SK-N-SH treated with all-trans-retinoic acid at 6 μM for 48 hours (cell line): ENCODE results near the gene SMYD3.

Source experiments
- ATAC-seq: fragments of 200-7000 bp; cut with Tn5 transposase; 3 replicates; pipeline ENCODE4 v1.9.1; 2020; ENCODE audit warnings: mild to moderate bottlenecking, moderate library complexity
- ARNTL ChIP-seq: fragments of 450-650 bp; formaldehyde crosslinking; IDR thresholded peaks from 2 replicates; pipeline ENCODE4 v1.5.0; 2020; ENCODE audit warnings: low read depth, mild to moderate bottlenecking, moderate library complexity, borderline replicate concordance
- BACH2 ChIP-seq: fragments of 250-450 bp; sonication (Bioruptor Pico); IDR thresholded peaks from 2 replicates; pipeline ENCODE4 v1.9.0; 2021; ENCODE audit warnings: mild to moderate bottlenecking, borderline replicate concordance
- CSDC2 ChIP-seq: fragments of 250-450 bp; sonication (Bioruptor Pico); IDR thresholded peaks from 2 replicates; pipeline ENCODE4 v1.5.0; 2020; ENCODE audit warnings: mild to moderate bottlenecking, moderate library complexity
- ESRRG ChIP-seq: fragments of 250-450 bp; sonication (Bioruptor Pico); IDR thresholded peaks from 2 replicates; pipeline ENCODE4 v1.6.1; 2021; ENCODE audit warnings: mild to moderate bottlenecking
- GLIS3 ChIP-seq: fragments of 250-450 bp; sonication (Bioruptor Pico); IDR thresholded peaks from 2 replicates; pipeline ENCODE4 v1.5.0; 2020; ENCODE audit warnings: mild to moderate bottlenecking, moderate library complexity
- OSR1 ChIP-seq: fragments of 250-450 bp; sonication (Bioruptor Pico); IDR thresholded peaks from 2 replicates; pipeline ENCODE4 v1.8.0; 2022; ENCODE audit warnings: moderate library complexity, mild to moderate bottlenecking, inconsistent platforms
- PPARA ChIP-seq: fragments of 250-450 bp; sonication (Bioruptor Pico); IDR thresholded peaks from 2 replicates; pipeline ENCODE4 v1.5.0; 2020; ENCODE audit warnings: mild to moderate bottlenecking, borderline replicate concordance
- RARB ChIP-seq: fragments of 250-450 bp; sonication (Bioruptor Pico); IDR thresholded peaks from 2 replicates; pipeline ENCODE4 v1.8.0; 2021; ENCODE audit warnings: mild to moderate bottlenecking, moderate library complexity
- ZC3H10 ChIP-seq: fragments of 250-450 bp; sonication (Bioruptor Pico); IDR thresholded peaks from 2 replicates; pipeline ENCODE4 v1.5.1; 2021; ENCODE audit warnings: mild to moderate bottlenecking, moderate library complexity
- ZFP3 ChIP-seq: fragments of 250-450 bp; sonication (Bioruptor Pico); IDR thresholded peaks from 2 replicates; pipeline ENCODE4 v1.5.0; 2020; ENCODE audit warnings: mild to moderate bottlenecking, moderate library complexity
- ZFP30 ChIP-seq: fragments of 450-650 bp; formaldehyde crosslinking; IDR thresholded peaks from 2 replicates; pipeline ENCODE4 v1.5.0; 2022; ENCODE audit warnings: mild to moderate bottlenecking, moderate library complexity
- ZNF8 ChIP-seq: fragments of 450-650 bp; formaldehyde crosslinking; IDR thresholded peaks from 2 replicates; pipeline ENCODE4 v1.5.0; 2020; ENCODE audit warnings: mild to moderate bottlenecking, moderate library complexity
- TF ChIP-seq, protein P1 (sequence below): fragments of 250-450 bp; sonication (Bioruptor Pico); IDR thresholded peaks from 2 replicates; pipeline ENCODE4 v1.8.0; 2020; ENCODE audit warnings: mild to moderate bottlenecking, moderate library complexity, borderline replicate concordance
- TF ChIP-seq, protein P2 (sequence below): fragments of 250-450 bp; sonication (Bioruptor Pico); IDR thresholded peaks from 2 replicates; pipeline ENCODE4 v1.8.0; 2021; ENCODE audit warnings: low read depth, mild to moderate bottlenecking, moderate library complexity, borderline replicate concordance
- TF ChIP-seq, protein P3 (sequence below): fragments of 250-450 bp; sonication (Bioruptor Pico); IDR thresholded peaks from 2 replicates; pipeline ENCODE4 v1.5.0; 2020; ENCODE audit warnings: mild to moderate bottlenecking, moderate library complexity
- TF ChIP-seq, protein P4 (sequence below): fragments of 250-450 bp; sonication (Bioruptor Pico); IDR thresholded peaks from 2 replicates; pipeline ENCODE4 v1.5.1; 2021; ENCODE audit warnings: mild to moderate bottlenecking, moderate library complexity

The SMYD3 gene

DNA sequence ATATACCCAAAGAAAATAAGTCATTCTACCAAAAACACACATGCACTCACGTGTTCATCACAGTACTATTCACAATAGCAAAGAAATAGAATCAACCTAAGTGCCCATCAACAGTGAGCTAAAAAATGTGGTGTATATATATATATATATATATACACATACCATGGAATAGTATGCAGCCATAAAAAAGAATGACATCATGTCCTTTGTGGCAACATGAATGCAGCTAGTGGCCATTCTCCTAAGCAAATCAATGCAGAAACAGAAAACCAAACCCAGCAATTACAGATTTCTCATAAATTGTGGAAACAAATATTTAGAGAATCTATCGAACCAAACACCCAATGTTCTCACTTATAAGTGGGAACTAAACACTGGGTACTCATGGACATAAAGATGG is 585.7 kb downstream of the SMYD3 start:
- ATAC-seq, result no peak
- TF ChIP-seq ZFP3 (CRISPR knock-in tag) (no peak), CSDC2 (CRISPR knock-in tag) (no peak), ZNF8 (no peak), ZFP30 (CRISPR knock-in tag) (no peak)
- TF ChIP-seq, protein P1, sequence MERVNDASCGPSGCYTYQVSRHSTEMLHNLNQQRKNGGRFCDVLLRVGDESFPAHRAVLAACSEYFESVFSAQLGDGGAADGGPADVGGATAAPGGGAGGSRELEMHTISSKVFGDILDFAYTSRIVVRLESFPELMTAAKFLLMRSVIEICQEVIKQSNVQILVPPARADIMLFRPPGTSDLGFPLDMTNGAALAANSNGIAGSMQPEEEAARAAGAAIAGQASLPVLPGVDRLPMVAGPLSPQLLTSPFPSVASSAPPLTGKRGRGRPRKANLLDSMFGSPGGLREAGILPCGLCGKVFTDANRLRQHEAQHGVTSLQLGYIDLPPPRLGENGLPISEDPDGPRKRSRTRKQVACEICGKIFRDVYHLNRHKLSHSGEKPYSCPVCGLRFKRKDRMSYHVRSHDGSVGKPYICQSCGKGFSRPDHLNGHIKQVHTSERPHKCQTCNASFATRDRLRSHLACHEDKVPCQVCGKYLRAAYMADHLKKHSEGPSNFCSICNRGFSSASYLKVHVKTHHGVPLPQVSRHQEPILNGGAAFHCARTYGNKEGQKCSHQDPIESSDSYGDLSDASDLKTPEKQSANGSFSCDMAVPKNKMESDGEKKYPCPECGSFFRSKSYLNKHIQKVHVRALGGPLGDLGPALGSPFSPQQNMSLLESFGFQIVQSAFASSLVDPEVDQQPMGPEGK, result no peak

DNA sequence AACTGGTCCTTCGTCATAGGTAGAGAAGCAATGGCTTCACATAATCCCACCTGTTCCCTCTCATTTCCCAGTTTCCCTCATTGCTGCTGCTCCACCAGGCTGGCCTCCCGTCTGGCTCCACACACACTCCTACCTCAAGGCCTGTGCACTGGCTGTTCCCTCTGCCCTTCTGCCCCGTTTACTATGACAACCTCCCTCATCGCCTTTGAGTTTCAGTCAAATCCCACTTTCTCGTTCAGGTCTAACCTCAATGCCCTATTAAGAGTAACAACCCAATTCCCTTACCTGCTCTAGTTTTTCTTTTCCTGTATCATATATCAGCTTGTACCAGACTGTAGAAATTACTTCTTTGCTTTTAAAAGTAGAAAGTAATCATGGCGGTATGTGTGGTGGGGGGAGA is 589.7 kb downstream of the SMYD3 start:
- TF ChIP-seq, protein P1, result no peak
- TF ChIP-seq, protein P2, sequence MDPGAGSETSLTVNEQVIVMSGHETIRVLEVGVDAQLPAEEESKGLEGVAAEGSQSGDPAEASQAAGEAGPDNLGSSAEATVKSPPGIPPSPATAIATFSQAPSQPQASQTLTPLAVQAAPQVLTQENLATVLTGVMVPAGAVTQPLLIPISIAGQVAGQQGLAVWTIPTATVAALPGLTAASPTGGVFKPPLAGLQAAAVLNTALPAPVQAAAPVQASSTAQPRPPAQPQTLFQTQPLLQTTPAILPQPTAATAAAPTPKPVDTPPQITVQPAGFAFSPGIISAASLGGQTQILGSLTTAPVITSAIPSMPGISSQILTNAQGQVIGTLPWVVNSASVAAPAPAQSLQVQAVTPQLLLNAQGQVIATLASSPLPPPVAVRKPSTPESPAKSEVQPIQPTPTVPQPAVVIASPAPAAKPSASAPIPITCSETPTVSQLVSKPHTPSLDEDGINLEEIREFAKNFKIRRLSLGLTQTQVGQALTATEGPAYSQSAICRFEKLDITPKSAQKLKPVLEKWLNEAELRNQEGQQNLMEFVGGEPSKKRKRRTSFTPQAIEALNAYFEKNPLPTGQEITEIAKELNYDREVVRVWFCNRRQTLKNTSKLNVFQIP (CRISPR knock-in tag), result no peak
- TF ChIP-seq OSR1 (CRISPR knock-in tag), result no peak
- TF ChIP-seq PPARA, result no peak
- TF ChIP-seq, protein P3, sequence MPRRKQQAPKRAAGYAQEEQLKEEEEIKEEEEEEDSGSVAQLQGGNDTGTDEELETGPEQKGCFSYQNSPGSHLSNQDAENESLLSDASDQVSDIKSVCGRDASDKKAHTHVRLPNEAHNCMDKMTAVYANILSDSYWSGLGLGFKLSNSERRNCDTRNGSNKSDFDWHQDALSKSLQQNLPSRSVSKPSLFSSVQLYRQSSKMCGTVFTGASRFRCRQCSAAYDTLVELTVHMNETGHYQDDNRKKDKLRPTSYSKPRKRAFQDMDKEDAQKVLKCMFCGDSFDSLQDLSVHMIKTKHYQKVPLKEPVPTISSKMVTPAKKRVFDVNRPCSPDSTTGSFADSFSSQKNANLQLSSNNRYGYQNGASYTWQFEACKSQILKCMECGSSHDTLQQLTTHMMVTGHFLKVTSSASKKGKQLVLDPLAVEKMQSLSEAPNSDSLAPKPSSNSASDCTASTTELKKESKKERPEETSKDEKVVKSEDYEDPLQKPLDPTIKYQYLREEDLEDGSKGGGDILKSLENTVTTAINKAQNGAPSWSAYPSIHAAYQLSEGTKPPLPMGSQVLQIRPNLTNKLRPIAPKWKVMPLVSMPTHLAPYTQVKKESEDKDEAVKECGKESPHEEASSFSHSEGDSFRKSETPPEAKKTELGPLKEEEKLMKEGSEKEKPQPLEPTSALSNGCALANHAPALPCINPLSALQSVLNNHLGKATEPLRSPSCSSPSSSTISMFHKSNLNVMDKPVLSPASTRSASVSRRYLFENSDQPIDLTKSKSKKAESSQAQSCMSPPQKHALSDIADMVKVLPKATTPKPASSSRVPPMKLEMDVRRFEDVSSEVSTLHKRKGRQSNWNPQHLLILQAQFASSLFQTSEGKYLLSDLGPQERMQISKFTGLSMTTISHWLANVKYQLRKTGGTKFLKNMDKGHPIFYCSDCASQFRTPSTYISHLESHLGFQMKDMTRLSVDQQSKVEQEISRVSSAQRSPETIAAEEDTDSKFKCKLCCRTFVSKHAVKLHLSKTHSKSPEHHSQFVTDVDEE (CRISPR knock-in tag), result no peak
- no peak for TF ChIP-seq BACH2
- no peak for TF ChIP-seq ESRRG
- no peak for TF ChIP-seq GLIS3
- TF ChIP-seq ARNTL, result no peak
- TF ChIP-seq ZNF8, result no peak
- TF ChIP-seq, all 23 proteins: peak for 0
- no peak for ATAC-seq

DNA sequence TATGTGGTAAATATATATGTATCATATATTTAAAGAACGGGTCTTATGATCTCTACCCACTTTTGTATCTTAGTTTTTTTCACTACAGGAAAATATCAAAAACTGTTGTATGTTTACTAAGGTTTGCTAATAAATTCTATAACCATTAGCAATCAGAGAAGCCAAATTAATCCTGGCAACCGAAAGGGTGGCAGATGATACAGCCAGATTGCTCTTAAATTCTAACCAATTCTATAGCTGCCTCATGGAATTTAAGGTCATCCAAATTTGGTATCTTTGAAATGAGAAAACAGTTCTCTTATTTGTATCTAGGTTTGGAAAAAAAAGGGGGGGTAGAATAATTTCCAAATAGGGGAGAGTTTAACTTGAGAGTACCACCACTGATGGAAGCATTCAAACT is 591.2 kb downstream of the SMYD3 start:
- TF ChIP-seq RARB, result no peak
- TF ChIP-seq ZC3H10 (CRISPR knock-in tag), result no peak
- TF ChIP-seq, protein P4, sequence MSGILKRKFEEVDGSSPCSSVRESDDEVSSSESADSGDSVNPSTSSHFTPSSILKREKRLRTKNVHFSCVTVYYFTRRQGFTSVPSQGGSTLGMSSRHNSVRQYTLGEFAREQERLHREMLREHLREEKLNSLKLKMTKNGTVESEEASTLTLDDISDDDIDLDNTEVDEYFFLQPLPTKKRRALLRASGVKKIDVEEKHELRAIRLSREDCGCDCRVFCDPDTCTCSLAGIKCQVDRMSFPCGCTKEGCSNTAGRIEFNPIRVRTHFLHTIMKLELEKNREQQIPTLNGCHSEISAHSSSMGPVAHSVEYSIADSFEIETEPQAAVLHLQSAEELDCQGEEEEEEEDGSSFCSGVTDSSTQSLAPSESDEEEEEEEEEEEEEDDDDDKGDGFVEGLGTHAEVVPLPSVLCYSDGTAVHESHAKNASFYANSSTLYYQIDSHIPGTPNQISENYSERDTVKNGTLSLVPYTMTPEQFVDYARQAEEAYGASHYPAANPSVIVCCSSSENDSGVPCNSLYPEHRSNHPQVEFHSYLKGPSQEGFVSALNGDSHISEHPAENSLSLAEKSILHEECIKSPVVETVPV, result no peak
- no peak for TF ChIP-seq CSDC2 (CRISPR knock-in tag)
- no peak for TF ChIP-seq ZFP30 (CRISPR knock-in tag)
- TF ChIP-seq, protein P1, result no peak
- no peak for TF ChIP-seq ZNF8
- TF ChIP-seq, protein P2 (CRISPR knock-in tag), result no peak
- ATAC-seq, result no peak
